LNCAP (cell line): ENCODE results near the gene GRB10.

ENCODE experiments used
- TF ChIP-seq, protein P1 (sequence below): fragments of 450-650 bp; IDR thresholded peaks from 2 replicates; pipeline ENCODE4 v1.5.1; 2017; ENCODE audit warnings: mild to moderate bottlenecking

GRB10 gene

DNA sequence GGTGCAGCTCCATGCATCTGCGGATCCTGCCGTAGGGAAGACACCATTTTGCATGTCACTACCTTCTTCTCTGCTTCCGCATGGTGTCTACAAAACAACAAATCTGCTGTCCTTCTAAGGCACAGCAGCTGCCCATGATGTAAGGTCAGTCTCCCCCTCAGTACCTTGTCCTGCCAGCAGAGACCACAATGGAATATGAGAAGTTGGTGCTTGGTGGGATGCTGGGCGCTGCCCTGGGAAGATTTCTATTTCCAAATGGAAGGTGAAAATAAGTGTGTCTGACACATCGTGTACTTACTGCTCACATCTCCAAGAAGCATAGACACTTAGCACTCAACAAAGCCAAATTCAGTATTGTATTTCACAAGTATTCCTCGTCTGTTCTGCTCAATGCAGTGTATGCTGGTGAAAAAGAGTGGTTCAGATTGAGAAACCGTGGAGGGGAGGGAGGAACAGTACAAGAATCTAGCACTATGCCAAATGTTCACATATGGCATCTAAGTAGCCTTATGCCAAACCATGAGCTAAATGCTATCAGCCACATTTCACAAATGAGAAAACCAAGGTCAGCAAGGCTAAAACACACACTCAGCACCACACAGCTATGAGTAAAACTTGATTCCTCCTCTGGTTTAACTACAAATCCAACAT lies 95.0 kb downstream of the GRB10 start:
- TF ChIP-seq, protein P1, sequence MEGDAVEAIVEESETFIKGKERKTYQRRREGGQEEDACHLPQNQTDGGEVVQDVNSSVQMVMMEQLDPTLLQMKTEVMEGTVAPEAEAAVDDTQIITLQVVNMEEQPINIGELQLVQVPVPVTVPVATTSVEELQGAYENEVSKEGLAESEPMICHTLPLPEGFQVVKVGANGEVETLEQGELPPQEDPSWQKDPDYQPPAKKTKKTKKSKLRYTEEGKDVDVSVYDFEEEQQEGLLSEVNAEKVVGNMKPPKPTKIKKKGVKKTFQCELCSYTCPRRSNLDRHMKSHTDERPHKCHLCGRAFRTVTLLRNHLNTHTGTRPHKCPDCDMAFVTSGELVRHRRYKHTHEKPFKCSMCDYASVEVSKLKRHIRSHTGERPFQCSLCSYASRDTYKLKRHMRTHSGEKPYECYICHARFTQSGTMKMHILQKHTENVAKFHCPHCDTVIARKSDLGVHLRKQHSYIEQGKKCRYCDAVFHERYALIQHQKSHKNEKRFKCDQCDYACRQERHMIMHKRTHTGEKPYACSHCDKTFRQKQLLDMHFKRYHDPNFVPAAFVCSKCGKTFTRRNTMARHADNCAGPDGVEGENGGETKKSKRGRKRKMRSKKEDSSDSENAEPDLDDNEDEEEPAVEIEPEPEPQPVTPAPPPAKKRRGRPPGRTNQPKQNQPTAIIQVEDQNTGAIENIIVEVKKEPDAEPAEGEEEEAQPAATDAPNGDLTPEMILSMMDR = no peak

DNA sequence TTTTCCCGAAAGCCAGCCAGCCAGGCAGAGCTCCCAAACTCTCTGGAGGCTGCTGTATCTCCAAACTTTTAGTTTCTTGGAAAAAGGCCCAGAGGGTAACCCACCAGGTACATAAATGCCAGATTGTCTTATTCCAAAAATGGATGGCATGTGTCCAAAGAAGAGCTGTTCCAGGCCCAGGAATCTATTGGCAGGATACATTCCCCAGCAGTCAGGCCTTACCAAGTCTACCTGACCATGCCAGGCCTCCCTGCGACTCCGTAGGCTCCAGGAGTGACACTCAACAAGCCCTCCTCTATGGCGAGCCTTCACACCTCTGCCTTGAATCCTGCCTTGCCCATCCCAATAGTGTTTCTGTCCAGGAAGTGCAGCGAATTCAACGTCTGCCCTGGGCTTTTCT lies 95.6 kb downstream of the GRB10 start:
- TF ChIP-seq, protein P1 = no peak

DNA sequence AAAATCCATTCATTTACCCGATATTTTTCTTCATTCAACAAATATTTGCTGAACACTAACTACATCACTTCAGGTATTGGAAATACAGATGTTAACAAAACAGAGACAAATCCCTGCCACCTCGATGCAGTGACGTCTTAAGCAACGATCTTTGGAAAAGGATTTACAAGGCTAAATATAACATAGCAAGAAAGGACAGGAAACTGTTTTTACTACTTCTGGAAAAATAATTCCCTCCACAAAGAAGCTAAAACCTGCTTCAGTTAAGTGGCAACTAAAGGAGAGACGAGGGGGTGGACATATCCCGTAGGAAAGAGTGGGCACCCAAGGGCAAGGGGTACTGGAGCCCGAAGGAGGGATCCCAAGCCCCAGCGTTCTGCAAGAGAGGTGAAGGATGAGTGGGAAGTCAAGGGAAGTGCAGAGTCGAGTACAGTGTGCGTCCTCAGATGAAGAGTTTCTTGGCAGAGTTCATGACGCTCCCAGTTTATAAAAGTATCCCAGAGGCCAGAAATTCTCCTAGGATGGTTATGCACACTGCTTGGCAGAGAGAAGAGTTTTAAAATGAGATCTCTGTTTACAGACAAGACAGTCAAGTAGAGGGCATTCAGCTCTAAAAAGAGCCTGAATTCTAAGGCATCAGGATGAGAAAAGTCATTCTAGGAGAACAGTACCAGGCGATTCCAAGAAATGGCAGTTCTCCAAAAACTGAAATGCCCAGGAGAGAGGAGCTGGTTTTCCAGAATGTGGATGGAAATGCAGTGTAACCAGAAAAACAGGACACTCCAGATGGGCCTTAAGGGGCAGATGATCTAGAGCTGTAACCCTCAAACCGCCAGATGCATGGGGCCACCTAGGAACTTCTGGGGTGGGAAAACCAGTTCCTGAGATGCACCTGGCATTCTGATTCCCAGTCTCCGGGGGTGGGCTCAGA lies 97.3 kb downstream of the GRB10 start:
- TF ChIP-seq, protein P1 = no peak

DNA sequence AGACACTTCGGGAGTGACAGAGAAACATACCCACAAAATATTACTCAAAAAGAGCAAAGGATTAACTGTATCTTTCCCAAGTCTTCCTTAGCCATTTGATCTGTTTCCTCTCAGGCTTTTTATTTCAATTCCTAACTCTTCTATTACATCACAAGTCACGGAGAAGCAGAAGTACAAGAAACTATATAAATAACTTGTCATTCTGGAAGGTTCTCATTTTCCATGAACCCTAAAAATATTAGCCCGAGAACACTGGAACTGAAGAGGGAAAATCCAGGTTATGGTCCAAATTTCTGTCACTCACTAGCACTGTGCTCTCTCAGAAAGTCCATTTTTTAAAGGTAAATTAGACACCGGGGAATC lies 98.0 kb downstream of the GRB10 start:
- TF ChIP-seq, protein P1 = no peak

DNA sequence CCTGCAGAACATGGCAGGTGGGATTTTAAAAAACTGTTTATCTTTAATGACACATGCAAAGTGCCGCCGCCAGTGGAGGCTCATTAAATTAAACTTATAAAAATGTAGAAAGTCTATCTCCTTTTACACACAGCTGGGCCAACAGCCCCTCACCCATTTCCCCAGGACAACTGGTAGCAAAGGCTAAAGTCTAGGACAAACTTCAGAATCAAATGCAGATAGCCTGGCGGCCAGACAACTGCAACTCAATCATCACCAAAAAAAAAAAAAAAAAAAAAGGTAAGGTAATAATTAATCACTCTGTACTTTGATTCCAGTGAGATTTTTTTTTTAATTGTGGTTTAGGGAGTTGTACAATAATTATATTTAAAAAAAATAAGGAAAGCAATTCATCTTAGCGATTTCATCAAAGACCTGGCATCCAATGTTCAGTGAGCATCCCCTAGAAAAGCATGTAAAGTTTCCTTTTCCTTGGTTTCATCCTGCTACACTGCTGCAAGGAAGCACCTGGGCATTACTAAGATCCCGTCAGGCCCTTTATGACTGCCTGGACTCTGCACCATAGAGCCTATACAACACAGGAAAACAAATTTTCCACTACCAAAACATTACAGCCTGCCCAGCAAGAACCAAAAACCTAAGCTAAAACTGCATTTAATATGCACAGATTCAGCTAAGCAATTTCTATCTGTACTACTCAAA lies 98.5 kb downstream of the GRB10 start:
- TF ChIP-seq, protein P1 = no peak

DNA sequence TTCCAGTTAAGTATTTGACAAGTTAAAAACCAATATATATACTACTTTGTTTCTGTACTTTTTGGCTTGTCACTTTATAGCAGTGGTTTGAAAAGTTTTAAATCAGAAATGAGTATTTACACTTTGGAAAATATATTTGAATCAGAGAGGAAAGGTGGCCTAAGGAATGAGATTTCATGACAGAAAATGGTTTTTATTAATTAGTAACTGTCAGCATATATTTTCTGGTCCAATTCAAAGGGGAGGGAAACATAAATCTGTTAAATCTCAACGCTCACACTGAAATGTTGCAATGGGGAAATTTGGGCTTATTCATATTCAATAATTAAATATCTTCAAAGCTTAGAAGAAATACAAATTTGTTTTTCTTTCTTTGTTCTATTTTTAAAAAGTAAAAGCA lies 100.1 kb downstream of the GRB10 start:
- TF ChIP-seq, protein P1 = no peak

DNA sequence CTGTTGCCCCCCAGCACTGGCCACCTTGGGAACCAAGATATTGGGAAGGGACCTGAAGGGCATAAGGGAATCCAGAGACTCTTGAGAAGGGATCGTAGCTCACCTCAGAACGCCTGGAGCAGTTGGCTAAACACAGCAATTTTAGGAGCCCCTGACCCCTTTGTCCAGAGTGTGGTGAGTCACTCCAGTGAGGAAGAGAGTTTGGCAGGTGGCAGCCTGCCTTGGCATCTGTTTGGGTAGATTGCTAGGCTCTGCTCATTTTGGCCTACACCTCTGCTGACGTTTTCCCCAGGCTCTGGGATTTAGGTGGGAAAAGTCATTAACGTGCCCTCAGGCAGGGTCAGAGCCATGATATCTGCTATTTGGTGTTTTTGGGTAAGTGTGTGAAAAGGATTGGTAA lies 100.6 kb downstream of the GRB10 start:
- TF ChIP-seq, protein P1 = no peak
